ENCODE data around the gene AQP7. TPM values are rescaled to one million over a fixed set of nuclear protein-coding genes. Genes with fewer than 3 reads are reported as not detected.

AQP7 gene
- total RNA-seq, 4 donors from 2014 or later, result 1.3 to 4.6 (median 2.1) TPM; not detected in 1

GRCh38 chr9:33446240-33446945 lies 44.0 kb upstream of the AQP7 start:
- Histone ChIP-seq H3K4me1 (peaks cover 0 to 9% of the 10 kb centered on the region in 2 donors), H3K9me3 (no peaks in the 10 kb centered on the region), H3K4me3 (peak overlapping the region in 1 of 2 donors; percentile 37), H3K27ac (peak overlapping the region; percentile 9 to 32), H3K36me3 (no peaks in the 10 kb centered on the region), H3K27me3 (no peaks in the 10 kb centered on the region)
- DNase-seq, result peak in 1 of 2 donors; percentile 25
- intact Hi-C loops (cut with DNase I; ENCODE audit: low total_unique reads), result no loop called here
- no peak for TF ChIP-seq CTCF (IDR thresholded peaks at IDR 0.05)
- no peak for TF ChIP-seq POLR2A (IDR thresholded peaks at IDR 0.05)

- Histone ChIP-seq H3K4me3 (no peak overlapping the region), H3K9me3 (no peaks in the 10 kb centered on the region), H3K27me3 (no peaks in the 10 kb centered on the region), H3K27ac (no peak overlapping the region), H3K36me3 (no peaks in the 10 kb centered on the region), H3K4me1 (peaks cover 0 to 9% of the 10 kb centered on the region in 2 donors)
- intact Hi-C loops (cut with DNase I; ENCODE audit: low total_unique reads), result no loop called here
- no peak for DNase-seq
- TF ChIP-seq POLR2A (IDR thresholded peaks at IDR 0.05) (no peak), CTCF (IDR thresholded peaks at IDR 0.05) (no peak)
These were observed 43.2 kb upstream of the AQP7 start for GRCh38 chr9:33445389-33446239.

- Histone ChIP-seq H3K27ac (no peak overlapping the region), H3K9me3 (no peaks in the 10 kb centered on the region), H3K27me3 (no peaks in the 10 kb centered on the region), H3K36me3 (no peaks in the 10 kb centered on the region), H3K4me3 (no peak overlapping the region), H3K4me1 (peaks cover 0 to 9% of the 10 kb centered on the region in 2 donors)
- DNase-seq, result no peak
- intact Hi-C loops (cut with DNase I; ENCODE audit: low total_unique reads), result no loop called here
- TF ChIP-seq POLR2A (IDR thresholded peaks at IDR 0.05) (no peak), CTCF (IDR thresholded peaks at IDR 0.05) (no peak)
These were observed 41.2 kb upstream of the AQP7 start for GRCh38 chr9:33443464-33444154.

GRCh38 chr9:33443047-33443446 lies 40.7 kb upstream of the AQP7 start:
- intact Hi-C loops (cut with DNase I; ENCODE audit: low total_unique reads), result no loop called here
- no peaks in the 10 kb centered on the region for H3K9me3 ChIP-seq
- no peaks in the 10 kb centered on the region for H3K27me3 ChIP-seq
- H3K27ac ChIP-seq, result no peak overlapping the region
- TF ChIP-seq POLR2A (IDR thresholded peaks at IDR 0.05) (no peak), CTCF (IDR thresholded peaks at IDR 0.05) (no peak)
- H3K36me3 ChIP-seq, result no peaks in the 10 kb centered on the region
- H3K4me1 ChIP-seq, result peaks cover 0 to 9% of the 10 kb centered on the region in 2 donors
- H3K4me3 ChIP-seq, result no peak overlapping the region
- DNase-seq, result no peak

Measured in uterus (tissue), 4 donors.